Measurements from ENCODE around the gene COL4A2. TPM values are rescaled to one million over a fixed set of nuclear protein-coding genes. Genes with fewer than 3 reads are reported as not detected.

The COL4A2 gene
- total and polyA plus RNA-seq, 8 donors, result 18.4 to 130 (median 43.8) TPM

- H3K4me3 ChIP-seq, result no peak overlapping the region
- no peak overlapping the region for H3K27ac ChIP-seq
- no peaks in the 10 kb centered on the region for H3K4me1 ChIP-seq
- ATAC-seq, result no peak
- H3K36me3 ChIP-seq, result no peaks in the 10 kb centered on the region
- FAIRE-seq, result no peak
- WGBS, 2 donors, result 67 to 80% methylated on average over 2 of the region's 2 CpGs
- no peaks in the 10 kb centered on the region for H3K9me3 ChIP-seq
- no peak for TF ChIP-seq CTCF (IDR thresholded peaks at IDR 0.05)
- no peaks in the 10 kb centered on the region for H3K27me3 ChIP-seq
- intact Hi-C loops (cut with DNase I), result loop anchor here in 1 of 3 donors (10.0 kb wide), 1 partner anchor 121 kb away; no protein-coding TSS in a partner anchor
- DNase-seq, result no peak
Measured at GRCh38 chr13:110453797-110454196, 146.7 kb downstream of the COL4A2 start.

- ATAC-seq (no peak), DNase-seq (peak in 1 of 6 donors; percentile 40), FAIRE-seq (no peak)
- Histone ChIP-seq H3K4me3 (no peak overlapping the region), H3K9me3 (no peaks in the 10 kb centered on the region), H3K27ac (no peak overlapping the region), H3K4me1 (no peaks in the 10 kb centered on the region), H3K27me3 (no peaks in the 10 kb centered on the region), H3K36me3 (no peaks in the 10 kb centered on the region)
- intact Hi-C loops (cut with DNase I), result loop anchor here in 1 of 3 donors (10.0 kb wide), 1 partner anchor 120 kb away; no protein-coding TSS in a partner anchor
- 73 to 80% methylated on average over 21 of the region's 21 CpGs for WGBS, 2 donors
- no peak for TF ChIP-seq CTCF (IDR thresholded peaks at IDR 0.05)
Measured at GRCh38 chr13:110454227-110454859, 147.3 kb downstream of the COL4A2 start.

- Histone ChIP-seq H3K4me3 (no peak overlapping the region), H3K36me3 (no peaks in the 10 kb centered on the region), H3K4me1 (no peaks in the 10 kb centered on the region), H3K27ac (no peak overlapping the region), H3K27me3 (no peaks in the 10 kb centered on the region), H3K9me3 (no peaks in the 10 kb centered on the region)
- DNase-seq (peak in 1 of 6 donors; percentile 49), FAIRE-seq (no peak), ATAC-seq (no peak)
- 76 to 79% methylated on average over 14 of the region's 14 CpGs for WGBS, 2 donors
- intact Hi-C loops (cut with DNase I), result loop anchor here in 1 of 3 donors (10.0 kb wide), 1 partner anchor 120 kb away; no protein-coding TSS in a partner anchor
- no peak for TF ChIP-seq CTCF (IDR thresholded peaks at IDR 0.05)
Measured at GRCh38 chr13:110454956-110455355, 147.9 kb downstream of the COL4A2 start.

GRCh38 chr13:110455444-110455843 lies 148.4 kb downstream of the COL4A2 start:
- Histone ChIP-seq H3K27ac (no peak overlapping the region), H3K4me1 (no peaks in the 10 kb centered on the region), H3K27me3 (no peaks in the 10 kb centered on the region), H3K36me3 (no peaks in the 10 kb centered on the region), H3K4me3 (no peak overlapping the region), H3K9me3 (no peaks in the 10 kb centered on the region)
- FAIRE-seq (no peak), ATAC-seq (peak in 1 of 4 donors; percentile 13), DNase-seq (no peak)
- intact Hi-C loops (cut with DNase I), result loop anchor here in 1 of 3 donors (10.0 kb wide), 1 partner anchor 119 kb away; no protein-coding TSS in a partner anchor
- WGBS, 2 donors, result 54 to 68% methylated on average over 10 of the region's 10 CpGs
- TF ChIP-seq CTCF (IDR thresholded peaks at IDR 0.05), result no peak

- no peak overlapping the region for H3K27ac ChIP-seq
- H3K9me3 ChIP-seq, result no peaks in the 10 kb centered on the region
- FAIRE-seq (no peak), ATAC-seq (peak; percentile 97 to 99 (median 98)), DNase-seq (peak; percentile 73 to 91 (median 80))
- no peaks in the 10 kb centered on the region for H3K36me3 ChIP-seq
- peak; percentile 64 to 89 (median 78) for TF ChIP-seq CTCF (IDR thresholded peaks at IDR 0.05)
- H3K4me1 ChIP-seq, result no peaks in the 10 kb centered on the region
- no peak overlapping the region for H3K4me3 ChIP-seq
- intact Hi-C loops (cut with DNase I), result loop anchor here in 1 of 3 donors (10.0 kb wide), 1 partner anchor 119 kb away; no protein-coding TSS in a partner anchor
- no peaks in the 10 kb centered on the region for H3K27me3 ChIP-seq
- 5% methylated on average over 10 of the region's 10 CpGs for WGBS, 2 donors
Measured at GRCh38 chr13:110455941-110456340, 148.9 kb downstream of the COL4A2 start.

Data from pancreas (tissue), 10 donors.